SH-SY5Y (cell line): Measurements from ENCODE around the gene ZCCHC8.

ENCODE experiments used
- GATA2 ChIP-seq: IDR thresholded peaks from 2 replicates; pipeline ENCODE4 v1.6.1; 2011; ENCODE audit warnings: mild to moderate bottlenecking, low read depth, low read length
- GATA3 ChIP-seq: IDR thresholded peaks from 2 replicates; pipeline ENCODE4 v1.6.1; 2011; ENCODE audit warnings: low read depth, mild to moderate bottlenecking, low read length, moderate library complexity

GRCh38 chr12:122422730-122423257 lies 77.9 kb downstream of the ZCCHC8 start:
- no peak for TF ChIP-seq GATA3
- no peak for TF ChIP-seq GATA2
